ENCODE results near the gene RHOT2.
A peak's percentile ranks its signal among the peaks of the same experiment; 100 is the strongest.

The RHOT2 gene

DNA sequence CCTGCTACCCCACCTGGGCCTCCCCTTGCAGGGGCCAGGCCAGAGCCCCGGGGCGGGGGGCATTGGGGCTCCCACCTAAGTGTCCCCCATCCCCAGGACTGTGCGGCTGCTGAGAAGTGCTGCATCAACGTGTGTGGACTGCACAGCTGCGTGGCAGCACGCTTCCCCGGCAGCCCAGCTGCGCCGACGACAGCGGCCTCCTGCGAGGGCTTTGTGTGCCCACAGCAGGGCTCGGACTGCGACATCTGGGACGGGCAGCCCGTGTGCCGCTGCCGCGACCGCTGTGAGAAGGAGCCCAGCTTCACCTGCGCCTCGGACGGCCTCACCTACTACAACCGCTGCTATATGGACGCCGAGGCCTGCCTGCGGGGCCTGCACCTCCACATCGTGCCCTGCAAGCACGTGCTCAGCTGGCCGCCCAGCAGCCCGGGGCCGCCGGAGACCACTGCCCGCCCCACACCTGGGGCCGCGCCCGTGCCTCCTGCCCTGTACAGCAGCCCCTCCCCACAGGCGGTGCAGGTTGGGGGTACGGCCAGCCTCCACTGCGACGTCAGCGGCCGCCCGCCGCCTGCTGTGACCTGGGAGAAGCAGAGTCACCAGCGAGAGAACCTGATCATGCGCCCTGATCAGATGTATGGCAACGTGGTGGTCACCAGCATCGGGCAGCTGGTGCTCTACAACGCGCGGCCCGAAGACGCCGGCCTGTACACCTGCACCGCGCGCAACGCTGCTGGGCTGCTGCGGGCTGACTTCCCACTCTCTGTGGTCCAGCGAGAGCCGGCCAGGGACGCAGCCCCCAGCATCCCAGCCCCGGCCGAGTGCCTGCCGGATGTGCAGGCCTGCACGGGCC is 35.2 kb upstream of the RHOT2 start:
- DNase-seq: no peak

DNA sequence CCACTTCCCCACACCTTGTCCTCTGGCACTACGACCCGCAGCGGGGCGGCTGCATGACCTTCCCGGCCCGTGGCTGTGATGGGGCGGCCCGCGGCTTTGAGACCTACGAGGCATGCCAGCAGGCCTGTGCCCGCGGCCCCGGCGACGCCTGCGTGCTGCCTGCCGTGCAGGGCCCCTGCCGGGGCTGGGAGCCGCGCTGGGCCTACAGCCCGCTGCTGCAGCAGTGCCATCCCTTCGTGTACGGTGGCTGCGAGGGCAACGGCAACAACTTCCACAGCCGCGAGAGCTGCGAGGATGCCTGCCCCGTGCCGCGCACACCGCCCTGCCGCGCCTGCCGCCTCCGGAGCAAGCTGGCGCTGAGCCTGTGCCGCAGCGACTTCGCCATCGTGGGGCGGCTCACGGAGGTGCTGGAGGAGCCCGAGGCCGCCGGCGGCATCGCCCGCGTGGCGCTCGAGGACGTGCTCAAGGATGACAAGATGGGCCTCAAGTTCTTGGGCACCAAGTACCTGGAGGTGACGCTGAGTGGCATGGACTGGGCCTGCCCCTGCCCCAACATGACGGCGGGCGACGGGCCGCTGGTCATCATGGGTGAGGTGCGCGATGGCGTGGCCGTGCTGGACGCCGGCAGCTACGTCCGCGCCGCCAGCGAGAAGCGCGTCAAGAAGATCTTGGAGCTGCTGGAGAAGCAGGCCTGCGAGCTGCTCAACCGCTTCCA is 34.4 kb upstream of the RHOT2 start:
- DNase-seq: no peak

DNA sequence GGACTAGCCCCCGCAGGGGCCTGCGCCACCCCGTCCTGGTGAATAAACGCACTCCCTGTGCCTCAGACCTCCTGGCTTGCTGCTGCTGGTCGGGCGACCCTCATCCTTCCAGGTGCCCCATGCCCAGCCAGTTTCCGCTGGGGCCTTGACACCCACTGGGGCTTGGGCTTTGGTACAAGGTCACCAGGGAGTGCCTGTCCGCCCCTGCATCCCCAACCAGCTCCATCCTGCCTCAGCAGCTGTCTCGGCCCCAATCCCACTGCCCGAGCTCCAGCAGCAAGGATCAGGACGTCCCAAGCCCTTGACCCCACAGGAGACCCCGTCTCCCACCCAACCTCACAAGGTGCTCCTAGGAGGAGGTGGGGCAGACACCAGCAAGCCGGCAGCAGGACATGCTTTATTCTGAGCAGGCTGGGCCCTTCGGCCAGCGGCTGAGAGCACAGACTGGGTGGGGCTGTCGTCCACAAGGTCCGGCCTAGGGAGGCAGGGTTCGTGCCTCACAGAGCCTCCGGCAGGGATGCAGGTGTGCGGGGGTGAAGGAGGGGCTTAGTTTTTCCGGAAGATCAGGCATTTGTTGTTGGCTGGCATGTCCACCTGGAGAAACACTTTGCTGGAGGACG is 33.8 kb upstream of the RHOT2 start:
- no peak for DNase-seq

DNA sequence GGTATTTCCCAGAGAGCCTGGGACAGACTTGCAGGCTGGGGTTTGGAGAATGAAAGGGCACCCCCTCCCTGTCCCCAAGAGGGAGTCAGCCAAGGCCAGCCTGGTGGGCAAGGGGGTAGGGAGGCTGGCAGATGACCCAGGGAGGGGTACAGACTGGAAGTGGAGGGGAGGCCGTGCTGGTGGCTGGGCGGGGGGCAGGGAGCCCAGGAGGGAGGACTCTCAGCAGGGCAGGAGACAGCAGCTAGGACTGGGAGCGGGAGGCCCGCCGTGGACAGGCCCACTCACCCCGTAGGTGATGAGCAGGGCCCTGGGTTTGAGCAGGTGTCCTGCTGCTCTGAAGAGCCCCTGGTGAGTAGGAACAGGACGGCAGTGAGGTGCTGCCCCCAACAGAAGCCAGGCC is 32.9 kb upstream of the RHOT2 start:
- DNase-seq: no peak

DNA sequence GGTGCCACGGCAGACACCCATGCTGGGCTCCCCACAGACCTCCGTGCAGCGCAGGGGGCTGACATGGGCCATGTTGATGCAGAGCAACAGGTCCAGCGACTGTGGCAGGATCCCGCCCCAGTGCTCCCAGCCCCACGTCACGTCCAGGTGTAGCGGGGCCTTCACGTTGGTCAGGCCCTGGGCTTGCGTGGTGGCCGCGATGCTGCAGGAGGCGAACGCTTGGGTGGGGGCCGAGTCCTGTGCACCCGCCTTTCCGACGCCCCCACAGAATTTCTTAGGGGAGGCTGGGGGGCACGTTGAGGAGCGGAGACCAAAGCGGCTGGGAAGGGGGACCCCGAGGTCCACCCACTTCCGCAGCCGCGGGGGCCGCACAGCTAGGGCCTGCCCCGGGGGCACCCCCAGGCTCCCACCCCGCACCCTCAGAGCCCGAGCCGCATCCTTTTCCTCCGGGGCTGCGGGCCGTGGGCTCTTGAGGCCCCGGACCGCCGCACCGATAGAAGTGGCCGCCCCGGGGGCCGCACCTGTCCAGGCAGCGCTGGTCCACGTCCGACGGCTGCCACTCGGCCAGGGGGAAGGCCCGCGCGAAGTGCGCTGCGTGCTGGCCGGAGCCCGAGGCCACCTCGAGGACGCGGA is 32.2 kb upstream of the RHOT2 start:
- DNase-seq: no peak

DNA sequence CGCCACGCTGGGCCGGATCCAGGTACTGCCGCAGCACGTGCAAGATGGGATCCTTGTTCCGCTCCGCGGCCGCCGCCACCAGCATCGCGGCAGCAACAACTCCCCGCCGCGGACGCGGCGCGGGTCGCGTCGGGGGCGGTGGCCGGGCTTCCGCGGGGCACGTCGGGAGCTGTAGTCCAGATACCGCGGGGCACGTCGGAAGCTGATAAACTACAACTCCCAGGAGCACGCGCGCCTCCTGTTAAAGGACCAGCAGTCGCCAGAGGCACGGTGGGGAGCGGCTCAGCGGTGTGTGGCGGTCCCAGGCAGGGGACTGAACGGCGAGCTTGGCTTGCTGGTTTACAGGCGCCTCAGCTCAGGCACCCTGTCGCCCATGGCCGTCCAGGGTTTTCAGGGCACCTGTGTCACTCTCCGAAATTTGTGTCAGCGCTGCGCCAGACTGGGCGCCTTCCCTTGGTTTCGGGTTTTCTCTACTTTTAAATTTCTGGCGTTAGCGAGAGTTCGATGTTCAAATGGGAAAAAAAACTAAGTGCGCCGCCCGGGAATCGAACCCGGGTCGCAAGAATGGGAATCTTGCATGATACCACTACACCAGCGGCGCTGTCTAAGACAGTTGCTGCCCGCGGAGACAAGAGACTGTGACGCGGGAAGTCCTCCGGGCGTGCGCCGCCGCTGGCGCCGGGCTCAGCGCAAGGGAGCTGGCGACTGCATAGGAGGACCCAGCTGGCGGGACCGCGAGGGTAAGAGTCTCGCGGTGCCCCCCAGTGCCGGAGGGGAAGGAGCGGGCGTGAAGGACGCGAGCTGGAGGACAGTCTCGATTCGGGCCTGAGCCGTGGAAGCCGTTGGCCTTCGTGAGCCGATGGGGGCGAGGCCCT is 31.5 kb upstream of the RHOT2 start, which contains the start of gene METTL26:
Gene METTL26, minus strand, starts transcription at position 100 of the 875 bp plus-strand sequence. Its CDS starts 15 bp downstream, at position 85.
- DNase-seq: peak; percentile 91

DNA sequence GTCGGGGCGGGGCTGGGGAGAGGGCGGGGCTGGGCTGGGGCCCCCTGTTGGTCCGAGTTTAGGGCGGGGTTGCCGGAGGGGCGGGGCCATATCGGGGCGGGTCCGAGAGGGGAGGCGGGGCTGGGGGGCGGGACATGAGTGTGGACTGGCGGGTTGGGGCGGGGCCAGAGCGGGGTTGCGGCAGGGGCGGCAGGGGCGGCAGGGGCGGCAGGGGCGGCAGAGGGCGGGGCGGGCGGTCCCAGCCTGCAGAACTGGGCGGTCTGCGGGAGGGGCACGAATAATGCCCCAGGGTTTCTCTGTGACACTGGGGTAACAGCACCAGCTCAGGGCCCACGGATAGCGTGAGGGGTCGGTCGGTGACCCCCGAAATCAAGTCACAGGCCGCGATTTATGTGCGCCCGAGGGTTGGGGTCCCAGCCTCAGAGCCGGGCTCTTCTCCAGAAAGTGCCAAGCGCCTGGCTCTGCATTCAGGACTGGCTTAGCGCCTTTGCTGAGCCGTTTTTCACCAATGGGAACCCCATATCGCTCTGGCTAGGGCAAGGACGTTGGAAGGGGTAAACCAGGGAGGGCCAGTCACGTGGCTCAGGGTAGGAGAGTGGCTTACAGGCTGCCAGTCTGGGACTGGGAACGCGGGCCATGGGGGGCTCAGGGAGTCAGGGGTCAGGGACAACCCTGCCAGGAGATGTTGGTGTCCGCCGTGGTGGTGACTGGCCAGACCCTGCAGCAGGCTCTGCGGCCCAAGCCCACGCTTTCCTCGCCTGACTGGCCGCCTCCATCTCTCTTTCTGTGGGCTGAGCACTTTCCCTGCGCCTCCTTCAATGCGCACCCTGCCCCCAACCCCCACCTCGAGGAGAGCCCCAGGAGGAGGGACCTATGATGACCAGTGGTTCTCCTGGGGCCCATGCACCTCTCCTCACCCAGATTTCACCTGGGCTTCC is 30.6 kb upstream of the RHOT2 start:
- DNase-seq: peak; percentile 88

DNA sequence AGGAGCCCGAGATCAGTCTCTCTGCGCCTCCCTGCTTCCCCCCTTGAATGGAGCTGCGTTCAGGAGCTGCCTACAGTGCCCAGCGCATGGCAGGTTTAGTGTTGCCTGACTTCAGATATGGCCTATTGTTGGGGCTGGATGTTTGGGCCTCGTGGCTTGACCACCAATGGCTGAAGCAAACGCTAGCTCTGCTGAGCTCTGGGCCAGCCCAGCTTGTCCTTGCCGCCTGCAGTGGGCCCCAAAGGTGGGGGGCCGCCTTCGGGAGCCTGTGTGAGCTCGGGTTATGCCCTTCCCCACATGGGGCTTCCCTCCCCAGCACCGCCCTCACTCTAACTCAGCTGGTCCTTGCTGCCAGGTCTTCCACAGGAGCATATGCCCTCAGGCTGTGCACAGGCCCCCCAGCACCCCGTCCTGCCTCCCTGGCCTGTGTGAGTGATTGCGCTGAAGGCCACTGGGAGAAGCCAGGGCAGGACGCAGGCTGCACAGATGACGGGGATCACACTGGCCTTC is 29.8 kb upstream of the RHOT2 start:
- no peak for DNase-seq

DNA sequence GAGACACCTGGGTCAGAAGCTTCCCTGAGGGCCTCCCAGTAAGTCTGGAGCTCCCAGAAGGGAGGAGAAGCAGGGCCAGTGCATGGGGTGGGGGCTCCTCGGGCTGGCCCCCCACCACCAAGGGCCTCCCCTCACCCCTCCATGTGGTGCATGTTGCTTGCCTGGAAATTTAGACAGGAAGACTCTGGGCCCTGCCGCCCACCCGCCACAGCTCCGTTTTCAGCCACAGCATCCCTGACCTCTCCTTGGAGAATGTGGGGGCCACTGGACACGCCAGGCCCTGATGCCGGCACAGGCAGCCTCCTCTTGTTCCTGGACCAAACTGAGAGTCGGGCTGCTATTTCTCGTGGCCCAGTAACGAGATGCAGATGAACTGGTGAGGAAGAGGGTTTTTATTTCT is 29.1 kb upstream of the RHOT2 start:
- no peak for DNase-seq

DNA sequence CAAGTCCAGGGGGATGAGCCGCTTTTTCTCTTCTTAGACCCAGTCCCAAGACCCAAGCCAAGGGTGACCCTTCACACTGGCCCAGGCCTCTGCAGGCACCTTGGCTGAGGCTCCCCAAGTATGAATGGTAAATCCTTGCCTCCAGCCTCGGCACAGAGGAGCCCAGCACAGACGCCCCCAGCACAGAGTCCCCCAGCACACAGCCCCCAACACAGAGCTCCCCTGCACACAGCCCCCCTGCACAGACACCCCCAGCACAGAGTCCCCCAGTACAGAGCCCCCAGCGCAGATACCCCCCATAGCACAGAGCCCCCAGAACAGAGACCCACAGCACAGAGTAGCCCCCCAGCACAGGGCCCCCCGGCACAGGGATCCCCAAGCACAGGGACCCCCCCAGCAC is 27.3 kb upstream of the RHOT2 start:
- DNase-seq: no peak

DNA sequence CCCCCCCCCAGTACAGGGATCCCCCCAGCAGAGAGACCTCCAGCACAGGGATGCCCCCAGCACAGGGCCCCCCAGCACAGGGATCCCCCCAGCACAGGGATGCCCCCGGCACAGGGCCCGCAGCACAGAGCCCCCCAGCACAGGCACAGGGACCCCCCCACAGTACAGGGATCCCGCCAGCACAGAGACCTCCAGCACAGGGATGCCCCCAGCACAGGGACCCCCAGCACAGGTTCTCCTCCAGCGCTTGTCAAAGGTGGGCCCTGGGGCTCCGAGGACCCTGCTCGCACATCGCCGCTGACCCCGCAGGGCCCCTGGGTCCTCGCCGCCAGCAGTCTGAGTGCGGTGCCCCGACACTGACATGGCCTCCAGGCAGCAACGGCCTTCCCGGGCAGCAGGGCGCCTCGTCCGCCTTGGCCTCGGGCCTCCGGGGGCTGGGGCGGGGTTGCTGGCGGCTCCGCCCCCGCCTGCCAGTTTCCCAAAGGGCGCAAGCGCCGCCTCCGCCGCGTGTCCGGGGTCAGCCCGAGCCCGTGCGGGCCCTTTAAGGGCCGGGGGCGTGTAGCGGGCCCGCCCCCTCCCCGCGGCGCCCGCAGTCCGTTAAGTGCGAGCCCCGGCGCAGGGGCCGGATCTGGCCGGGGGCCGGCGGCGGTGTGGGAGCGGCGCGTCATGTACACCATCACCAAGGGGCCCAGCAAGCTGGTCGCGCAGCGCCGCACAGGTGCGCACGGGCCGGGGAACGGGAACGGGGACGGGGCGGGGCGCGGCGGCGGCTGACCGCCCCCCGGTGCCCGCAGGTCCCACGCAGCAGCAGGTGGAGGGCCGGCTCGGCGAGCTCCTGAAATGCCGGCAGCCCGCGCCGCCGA is 26.4 kb upstream of the RHOT2 start, which contains the start of gene MCRIP2:
Gene MCRIP2, plus strand, starts transcription at position 503 of the 863 bp plus-strand sequence. Its CDS starts 164 bp downstream, at position 667.
- DNase-seq: peak; percentile 55

DNA sequence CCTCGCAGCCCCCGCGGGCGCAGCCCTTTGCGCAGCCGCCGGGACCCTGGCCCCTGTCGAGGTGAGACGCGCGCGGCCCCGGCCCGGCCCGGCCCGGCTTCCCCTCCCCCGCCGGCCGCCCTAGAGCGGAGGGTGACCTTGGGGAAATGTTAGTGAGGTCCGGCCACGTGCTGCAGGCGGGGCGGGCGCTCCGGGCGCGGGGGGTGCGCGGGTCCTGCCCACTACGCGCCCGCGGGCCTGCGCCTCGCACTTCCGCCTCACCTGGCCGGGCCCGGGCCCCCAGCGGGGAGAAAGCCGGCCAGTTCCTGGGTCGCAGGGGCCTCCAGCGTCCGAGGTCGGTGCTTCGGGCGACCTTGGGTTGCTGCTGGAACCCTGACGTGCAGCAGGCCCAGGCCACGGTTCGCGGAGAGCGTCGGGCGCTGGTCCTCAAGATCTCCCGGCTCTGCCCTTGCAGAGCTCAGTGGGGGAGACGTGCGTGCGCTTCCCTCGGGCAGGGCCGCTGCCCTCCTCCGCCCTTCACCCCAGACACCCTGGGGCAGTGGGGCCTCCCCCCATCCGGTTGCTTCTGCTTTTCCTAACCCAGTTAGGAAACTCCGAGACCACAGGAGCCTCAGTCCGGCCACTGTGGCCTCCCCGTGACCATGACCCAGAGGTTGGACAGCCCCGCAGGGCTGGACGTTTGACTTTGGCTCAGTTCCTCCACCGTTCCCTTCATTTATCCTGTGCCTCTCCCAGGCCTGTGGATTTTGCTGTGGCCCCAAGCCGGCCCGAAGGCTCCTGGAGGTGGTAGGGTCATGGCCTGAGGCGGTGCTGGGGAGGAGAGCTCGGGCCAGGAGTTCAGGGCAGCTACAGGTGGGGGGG is 25.5 kb upstream of the RHOT2 start:
- no peak for DNase-seq

DNA sequence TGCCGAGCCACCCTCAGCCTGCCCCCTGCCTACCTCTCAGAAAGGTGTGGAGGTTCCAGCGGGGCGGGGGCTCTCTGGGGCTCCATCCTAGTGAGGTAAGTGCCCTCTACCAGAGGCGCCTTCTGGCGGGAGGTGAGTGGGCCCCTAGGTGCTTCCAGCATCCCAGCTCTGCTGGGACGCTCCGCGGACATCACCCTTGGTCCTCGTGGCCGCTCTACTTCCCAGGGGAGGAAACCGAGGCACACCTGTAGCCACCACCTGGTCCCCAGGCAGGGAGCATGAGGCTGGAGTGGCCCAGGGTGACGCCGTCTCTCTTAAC is 24.9 kb upstream of the RHOT2 start:
- no peak for DNase-seq

DNA sequence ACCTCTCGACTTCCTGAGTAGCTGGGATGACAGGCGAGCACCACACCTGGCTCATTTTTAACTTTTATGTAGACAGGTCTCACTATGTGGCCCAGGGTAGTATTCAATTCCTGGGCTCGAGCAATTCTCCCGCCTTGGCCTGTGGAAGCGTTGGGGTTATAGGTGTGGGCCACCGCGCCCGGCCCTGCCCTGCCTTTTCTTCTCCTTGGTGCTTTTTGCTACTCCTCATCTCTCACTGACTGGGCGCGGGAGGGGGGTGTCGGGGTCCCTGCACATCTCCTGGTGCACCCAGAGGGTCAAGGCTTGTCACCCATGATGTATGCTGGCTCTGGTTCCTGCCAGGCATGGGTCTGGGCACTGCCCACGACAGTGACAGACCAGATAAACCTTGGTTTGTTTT is 23.4 kb upstream of the RHOT2 start:
- no peak for DNase-seq

DNA sequence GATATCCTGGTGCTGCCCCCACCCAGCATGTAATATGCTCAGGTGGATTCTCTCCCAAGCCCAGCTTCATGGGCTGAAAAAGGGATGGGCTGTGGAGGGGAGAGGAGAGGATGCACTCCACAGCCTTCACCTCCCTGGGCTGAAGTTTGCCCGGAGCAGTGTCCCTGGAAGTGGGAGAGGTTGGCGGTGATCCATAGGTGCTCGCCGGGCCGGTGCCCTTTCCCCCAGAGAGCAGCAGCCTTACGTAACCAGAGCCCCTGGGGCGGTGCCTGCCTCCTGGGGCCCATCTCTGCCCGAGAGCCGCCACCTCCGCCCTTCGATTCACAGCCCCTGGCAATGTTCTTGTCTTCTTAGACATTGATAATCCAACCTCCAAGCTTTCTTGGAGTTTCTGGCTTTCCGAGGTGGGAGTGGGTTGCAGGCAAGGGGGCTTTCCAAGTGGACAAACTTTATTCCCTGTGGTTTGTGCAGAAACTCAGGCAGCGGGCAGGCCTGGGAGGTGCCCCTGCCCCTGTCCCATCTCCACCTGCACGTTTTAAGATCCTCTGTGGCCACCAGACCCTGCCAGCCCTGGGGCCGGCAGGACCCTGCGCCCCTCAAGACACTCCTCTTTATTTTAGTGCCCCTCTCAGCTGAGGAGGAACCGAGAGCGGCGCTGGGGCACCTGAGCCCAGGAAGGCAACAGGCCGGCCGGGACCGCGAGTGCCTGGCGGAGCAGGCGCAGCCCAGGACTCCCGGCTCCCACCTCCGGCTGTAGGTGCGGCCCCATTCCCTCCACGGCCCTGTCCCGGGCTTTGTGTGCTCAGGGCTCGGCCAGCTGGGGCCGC is 21.9 kb upstream of the RHOT2 start:
- no peak for DNase-seq

DNA sequence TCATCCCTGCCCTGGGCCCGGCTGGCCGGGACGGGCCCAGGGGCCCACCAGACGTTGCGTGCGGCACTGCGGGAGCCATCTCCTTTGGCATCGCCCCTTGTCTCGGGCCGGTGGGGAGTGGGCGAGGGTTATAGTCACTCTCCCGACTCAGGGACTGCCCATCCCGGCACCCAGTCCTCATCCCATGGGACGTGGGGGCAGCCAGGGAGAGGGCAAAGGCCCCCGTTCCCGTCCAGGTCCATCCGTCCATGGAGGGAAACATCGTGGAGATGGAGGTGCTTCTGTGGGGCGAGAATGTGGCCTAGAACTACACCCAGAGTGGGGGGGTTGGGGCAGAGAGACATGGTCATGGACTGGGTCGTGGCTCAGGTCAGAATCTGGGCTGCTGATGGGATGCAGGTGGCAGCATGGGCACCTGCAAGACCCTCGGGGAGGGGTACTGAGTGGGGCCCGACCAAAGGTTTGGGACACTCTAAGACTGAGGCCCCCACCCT is 21.2 kb upstream of the RHOT2 start:
- DNase-seq: no peak

DNA sequence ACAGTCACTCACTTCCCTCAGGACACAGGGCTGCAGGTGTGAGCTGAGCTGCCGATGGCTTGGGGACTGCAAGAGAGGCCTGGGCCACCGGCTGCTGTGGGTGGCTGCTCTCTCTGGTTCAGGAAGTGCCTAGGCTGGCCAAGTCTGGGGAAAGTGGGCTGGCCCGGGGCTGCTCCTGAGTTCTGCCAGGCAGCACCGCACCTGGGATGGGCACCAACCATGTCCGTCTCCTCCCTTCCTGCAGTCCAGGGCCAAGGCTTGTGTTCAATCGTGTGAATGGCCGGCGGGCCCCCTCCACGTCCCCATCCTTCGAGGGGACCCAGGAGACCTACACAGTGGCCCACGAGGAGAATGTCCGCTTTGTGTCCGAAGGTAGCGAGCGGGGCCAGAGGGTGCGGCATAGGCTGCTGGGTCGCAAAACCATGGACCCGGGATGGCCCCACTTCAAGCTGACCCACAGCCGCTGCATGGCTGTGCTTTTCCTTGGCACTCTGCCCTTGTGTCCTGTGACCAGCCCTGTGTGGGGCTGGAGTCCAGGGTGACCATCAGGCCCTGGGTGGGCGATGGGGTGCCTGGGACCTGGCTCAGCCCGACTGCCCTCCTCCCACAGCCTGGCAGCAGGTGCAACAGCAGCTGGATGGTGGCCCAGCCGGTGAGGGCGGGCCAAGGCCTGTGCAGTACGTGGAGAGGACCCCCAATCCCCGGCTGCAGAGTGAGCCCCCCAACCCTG is 20.6 kb upstream of the RHOT2 start:
- no peak for DNase-seq

All from NCI-H2227 treated with DMSO at 0.1 percent for 48 hours (cell line).